GM12892 (cell line): ENCODE data around the gene GALNT9.

Source experiments
- POLR2A ChIP-seq: IDR thresholded peaks from 2 replicates; pipeline ENCODE4 v1.6.1; 2011; ENCODE audit warnings: low read depth, low read length, control low read depth
- POLR2AphosphoS5 ChIP-seq: IDR thresholded peaks from 2 replicates; pipeline ENCODE4 v1.6.1; 2011; ENCODE audit warnings: low read depth, low read length, control low read depth
- TAF1 ChIP-seq: IDR thresholded peaks from 2 replicates; pipeline ENCODE4 v1.6.1; 2011; ENCODE audit warnings: low read depth, mild to moderate bottlenecking, control low read depth, low read length, borderline replicate concordance

GRCh38 chr12:132311201-132311915 lies 18.0 kb downstream of the GALNT9 start:
- no peak for TF ChIP-seq TAF1
- TF ChIP-seq POLR2A, result no peak
- no peak for TF ChIP-seq POLR2AphosphoS5
